Measurements from ENCODE around the gene ROGDI.

ROGDI gene

DNA sequence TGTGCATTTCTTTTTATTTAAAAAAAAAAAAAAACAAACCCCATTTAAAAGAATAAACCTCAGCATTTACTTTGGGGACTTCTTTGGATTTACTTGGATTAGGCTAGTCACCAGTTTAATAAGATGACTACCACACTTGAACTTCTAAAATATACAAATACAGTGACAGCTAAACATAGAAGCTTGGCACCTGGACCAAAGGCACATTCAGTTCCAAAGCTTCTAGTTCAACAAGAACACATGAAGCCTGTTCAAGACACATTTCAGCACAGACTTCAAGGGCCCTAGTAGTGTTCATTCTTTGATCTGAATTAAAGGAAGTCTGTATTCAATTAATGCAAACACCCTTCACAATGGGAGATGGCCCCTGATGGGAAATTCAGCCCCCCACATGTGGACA is 11.6 kb upstream of the ROGDI start:
- DNase-seq (ENCODE audit: low read depth in 2 of 2) = no peak

DNA sequence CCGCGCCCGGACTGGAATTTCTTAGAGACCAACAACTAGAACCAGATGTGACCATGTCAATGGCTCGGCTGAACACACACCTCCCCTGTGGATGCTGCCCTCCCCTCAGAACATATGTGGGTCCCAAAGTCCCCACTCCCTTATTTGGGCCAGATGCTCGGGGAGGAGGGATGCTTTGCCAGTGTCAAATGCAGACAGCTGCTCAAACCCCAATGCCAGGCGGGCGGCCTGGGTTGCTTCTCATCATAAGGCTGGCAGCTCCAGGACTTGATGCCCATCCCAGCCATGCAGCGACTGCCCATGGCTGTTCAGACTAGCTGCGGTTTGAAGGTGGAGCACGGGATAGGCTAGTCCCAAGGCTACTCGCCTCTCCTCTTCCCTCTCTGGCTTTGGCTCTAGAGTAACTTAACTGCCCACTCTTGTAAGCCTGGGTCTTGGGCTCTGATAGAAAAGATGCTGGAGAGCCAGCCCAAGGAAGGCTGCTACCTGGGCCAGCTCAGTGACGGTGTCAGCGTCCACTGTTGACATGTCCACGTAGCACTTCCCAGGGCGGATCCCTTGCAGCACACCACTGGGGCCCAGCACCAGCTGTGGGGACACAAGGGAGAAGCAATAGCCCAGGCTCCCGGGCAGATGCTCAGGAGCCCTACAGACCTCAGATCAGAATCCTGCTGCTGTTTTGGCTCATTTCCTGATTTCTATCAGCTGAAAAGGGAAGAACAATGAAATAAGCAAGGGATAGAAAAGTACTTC is 11.0 kb upstream of the ROGDI start:
- no peak for DNase-seq (ENCODE audit: low read depth in 2 of 2)

DNA sequence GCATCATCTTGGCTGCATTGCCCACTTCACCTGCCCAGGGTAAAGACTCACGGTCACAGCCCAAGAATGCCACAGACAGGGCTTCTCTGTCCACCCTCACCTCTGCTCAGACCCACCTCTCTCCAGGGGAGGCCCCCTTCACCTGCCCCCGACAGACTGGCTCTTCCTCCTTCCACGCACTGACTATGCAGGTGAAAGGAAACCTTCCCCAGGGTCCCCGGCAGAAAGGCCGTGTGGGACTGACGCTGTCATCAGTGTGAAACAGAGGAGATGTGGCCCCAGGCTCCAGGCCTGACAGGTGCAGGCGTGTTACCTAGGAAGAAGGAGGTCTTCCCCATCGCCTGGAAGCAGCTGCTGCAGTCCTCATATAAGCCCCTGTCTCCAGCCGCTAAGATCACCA is 9.3 kb upstream of the ROGDI start:
- DNase-seq (ENCODE audit: low read depth in 2 of 2) = no peak

GRCh38 chr16:4811242-4811641 is 8.8 kb upstream of the ROGDI start:
- DNase-seq (ENCODE audit: low read depth in 2 of 2) = no peak

DNA sequence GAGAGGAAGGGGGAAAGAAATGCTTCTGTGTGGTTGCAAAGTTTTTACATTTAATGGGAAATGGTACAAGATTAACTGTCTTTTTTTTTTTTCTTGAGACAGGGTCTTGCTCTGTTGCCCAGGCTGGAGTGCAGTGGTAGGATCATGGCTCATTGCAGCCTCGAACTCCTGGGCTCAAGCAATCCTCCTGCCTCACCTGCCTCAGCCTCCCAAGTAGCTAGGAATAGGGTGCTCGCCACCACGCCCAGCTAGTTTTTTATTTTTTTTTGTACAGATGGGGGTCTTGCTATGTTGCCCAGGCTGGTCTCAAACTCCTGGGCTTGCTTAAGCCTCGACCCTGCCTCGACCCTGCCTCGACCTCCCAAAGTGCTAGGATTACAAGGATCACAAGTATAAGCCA is 3.8 kb upstream of the ROGDI start:
- no peak for DNase-seq (ENCODE audit: low read depth in 2 of 2)

GRCh38 chr16:4805231-4805630 is 2.8 kb upstream of the ROGDI start:
- no peak for DNase-seq (ENCODE audit: low read depth in 2 of 2)

- no peak for DNase-seq (ENCODE audit: low read depth in 2 of 2)
These were observed 1.7 kb upstream of the ROGDI start for GRCh38 chr16:4803898-4804762.

DNA sequence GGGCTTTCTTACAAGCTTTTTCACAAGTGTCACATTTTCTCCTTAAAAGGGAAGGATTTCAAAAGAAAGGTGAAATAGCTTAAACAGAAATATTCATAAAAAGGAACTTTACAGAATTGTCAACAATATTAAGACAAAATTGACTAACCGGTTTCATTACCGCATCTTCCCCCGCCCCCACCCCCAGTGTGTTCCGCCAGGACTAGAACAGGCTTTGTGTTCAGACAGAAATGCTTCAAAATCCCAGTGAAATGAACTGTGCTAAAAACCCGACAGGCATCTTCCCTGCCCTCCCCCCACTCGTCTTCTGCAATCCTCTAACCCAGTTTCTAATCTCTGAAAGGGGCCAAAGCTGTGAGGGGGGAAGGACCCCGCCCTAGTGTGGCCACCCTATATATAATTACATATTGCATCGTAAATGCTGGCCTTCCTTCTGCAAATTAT is 990 bp upstream of the ROGDI start:
- no peak for DNase-seq (ENCODE audit: low read depth in 2 of 2)

GRCh38 chr16:4802659-4803287 is 340 bp upstream of the ROGDI start:
- DNase-seq (ENCODE audit: low read depth in 2 of 2) = peak; percentile 78 to 91

GRCh38 chr16:4801051-4801961 is 1.1 kb downstream of the ROGDI start:
- DNase-seq (ENCODE audit: low read depth in 2 of 2) = no peak

GRCh38 chr16:4800290-4801041 is 2.0 kb downstream of the ROGDI start:
- no peak for DNase-seq (ENCODE audit: low read depth in 2 of 2)

DNA sequence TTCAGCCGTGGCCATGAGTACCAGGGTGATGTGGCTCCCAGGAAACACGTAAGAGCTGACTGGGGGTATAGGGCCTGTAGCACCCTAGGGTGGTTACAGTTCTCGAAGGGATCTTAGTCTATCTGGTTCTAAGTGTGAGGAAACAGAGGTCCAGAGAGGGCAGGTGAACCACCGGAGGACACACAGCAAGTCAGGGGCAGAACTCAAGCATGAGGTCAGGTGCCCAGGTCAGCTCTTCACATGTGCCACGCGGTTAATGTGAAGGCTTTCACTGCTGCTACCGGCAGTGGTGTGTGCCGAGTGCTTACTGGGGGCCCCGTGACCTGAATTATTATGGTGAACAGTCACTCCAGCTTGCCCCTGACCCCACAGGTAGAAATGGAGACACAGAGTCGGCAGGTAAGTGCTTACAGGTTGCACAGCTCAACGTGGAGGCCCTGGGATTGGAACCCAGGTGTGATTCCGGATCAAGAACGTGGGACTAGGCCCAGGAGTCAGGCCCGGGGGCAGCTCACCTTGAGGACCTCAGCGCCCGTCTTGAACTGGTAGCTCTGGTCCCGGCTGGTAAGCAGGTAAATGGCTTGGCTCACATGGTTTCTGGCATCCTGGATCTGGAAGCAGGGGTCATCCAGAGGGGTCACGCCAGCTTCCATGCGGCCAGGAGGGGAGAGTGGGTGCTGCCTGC is 3.1 kb downstream of the ROGDI start:
- DNase-seq (ENCODE audit: low read depth in 2 of 2) = no peak

DNA sequence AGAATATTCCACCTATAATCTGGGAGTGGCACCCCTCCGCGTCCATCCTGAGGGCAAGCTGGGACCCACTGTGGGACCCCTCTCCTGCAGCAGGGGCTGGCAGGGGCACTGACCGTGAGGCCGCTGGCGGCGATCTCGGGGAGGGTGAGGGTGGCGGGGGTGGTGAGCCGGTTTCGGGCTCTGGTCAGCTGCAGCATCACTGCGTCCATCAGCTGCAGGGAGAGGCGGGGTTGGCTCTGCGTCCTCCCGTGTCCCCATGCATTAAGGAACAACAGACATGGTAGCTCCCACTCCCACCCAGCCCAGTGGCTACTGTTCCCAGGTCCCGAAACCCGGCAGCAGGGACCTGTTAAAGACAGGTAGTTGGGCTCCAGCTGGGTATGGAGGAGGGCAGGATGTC is 4.0 kb downstream of the ROGDI start:
- no peak for DNase-seq (ENCODE audit: low read depth in 2 of 2)

- no peak for DNase-seq (ENCODE audit: low read depth in 2 of 2)
These were observed 4.6 kb downstream of the ROGDI start for GRCh38 chr16:4797805-4798252.

DNA sequence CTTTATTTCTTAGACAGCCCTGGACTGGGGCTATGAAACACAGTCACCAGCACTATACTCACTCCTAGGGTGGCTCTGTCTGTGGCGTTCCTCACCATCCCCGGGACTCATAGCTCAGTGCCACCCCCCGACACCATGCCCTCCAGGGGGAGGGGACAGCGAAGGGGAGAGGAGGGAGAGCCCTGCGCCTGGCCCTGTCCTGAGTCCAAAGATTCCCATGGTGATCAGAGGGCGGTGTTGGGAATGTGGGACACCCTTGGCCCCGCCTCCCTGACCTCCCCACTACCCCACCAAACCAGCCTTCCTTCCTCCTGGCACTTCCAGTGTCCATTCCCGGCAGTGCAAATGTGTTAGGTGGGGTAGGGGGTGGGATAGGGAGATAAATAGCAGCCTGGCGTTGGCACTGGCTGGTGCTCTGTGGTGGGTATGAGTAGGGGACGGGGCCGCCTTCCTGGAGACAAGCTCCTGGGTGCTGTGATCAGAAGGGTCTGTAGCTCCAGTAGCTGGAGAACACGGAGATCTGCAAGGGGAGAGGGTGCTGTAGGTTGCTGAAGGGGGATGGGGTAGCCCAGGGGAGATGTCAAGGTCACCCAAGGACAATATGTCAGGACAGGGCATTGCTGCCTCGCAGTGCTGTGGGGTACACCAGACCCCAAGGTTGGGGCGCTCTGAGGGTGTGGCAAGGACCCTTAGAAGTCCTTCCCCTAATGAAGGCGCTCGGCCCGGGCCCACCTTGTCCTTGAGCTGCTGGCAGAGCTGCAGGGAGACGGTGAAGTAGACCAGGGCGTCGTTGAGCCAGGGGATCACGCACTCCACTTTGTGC is 5.2 kb downstream of the ROGDI start:
- no peak for DNase-seq (ENCODE audit: low read depth in 2 of 2)

- DNase-seq (ENCODE audit: low read depth in 2 of 2) = no peak
These were observed 6.4 kb downstream of the ROGDI start for GRCh38 chr16:4795828-4796572.

DNA sequence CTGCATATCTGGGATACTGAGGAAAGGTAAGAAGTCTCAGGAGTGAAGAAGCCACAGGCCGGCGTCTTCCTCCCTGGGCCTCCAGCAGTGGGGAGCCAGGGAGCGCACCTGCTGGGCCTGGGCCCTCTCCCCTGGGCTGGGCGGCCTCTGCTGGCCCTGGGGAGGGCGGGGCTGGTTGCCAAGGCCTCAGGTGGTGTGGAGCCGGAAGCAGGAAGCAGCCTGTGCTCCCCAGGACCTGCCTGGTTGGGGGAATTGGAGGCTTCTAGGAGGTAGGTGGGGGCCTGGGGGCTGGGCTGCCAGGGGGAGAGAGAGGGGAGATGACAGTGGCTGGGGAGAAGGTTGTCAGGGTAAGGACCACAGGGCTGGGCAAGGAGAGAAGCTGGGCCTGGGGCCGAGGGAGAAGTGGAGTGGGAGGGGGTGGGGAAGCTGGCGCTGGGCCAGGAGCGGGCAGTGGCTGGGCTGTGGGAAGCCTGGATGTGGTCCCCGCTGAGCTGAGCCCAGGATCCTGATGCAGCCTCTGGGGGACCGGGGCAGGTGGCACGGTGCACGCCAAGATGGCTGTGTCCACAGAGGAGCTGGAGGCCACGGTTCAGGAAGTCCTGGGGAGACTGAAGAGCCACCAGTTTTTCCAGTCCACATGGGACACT is 7.1 kb downstream of the ROGDI start, which contains the start of gene SMIM22:
Gene SMIM22 (plus strand): TSS at position 189 of the 647 bp plus-strand sequence. CDS start 366 bp downstream, at position 555.
- DNase-seq (ENCODE audit: low read depth in 2 of 2) = no peak

Measured in stimulated activated CD4-positive, alpha-beta T cell treated with anti-CD3 and anti-CD28 coated beads, Interleukin-1b, Interleukin-23, amount 100 ng/mL, for 4 hours (primary cell).